ENCODE results near the gene ETNK1. TPM values are rescaled to one million over a fixed set of nuclear protein-coding genes. Genes with fewer than 3 reads are reported as not detected.
A peak's percentile ranks its signal among the peaks of the same experiment; 100 is the strongest.
"Not testable (repeated sequence)": the region's sequence is repeated elsewhere in the genome, so short reads cannot be mapped to it uniquely, and the experiment has no call there.

The ETNK1 gene
- total RNA-seq, 1 donor from 2014 or later = 47.9 TPM

- DNase-seq = no peak
These were observed 64.9 kb downstream of the ETNK1 start for GRCh38 chr12:22689876-22690275.

GRCh38 chr12:22691319-22691718 is 66.3 kb downstream of the ETNK1 start:
- DNase-seq = no peak

- DNase-seq = not testable (repeated sequence)
These were observed 67.5 kb downstream of the ETNK1 start for GRCh38 chr12:22692467-22692866.

DNA sequence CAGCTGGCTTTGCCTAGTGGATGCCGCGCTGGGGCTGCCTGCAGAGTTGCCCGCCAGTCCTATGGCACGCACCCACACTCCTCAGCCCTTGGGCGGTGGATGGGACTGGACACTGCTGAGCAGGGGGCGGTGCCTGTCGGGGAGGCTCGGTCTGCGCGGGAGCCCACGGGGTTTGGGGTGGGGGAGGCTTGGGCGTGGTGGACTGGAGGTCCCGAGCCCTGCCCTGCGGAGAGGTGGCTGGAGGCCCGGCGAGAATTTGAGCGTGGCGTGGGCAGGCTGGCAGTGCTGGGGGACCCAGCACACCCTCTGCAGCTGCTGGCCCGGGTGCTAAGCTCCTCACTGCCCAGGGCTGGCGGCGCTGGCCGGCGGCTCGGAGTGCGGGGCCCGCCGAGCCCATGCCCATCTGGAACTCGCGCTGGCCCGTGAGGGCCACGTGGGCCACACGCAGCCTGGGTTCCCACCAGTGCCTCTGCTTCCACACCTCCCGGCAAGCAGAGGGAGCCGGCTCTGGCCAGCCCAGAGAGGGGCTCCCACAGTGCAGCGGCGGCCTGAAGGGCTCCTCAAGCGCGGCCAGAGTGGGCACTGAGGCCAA is 68.1 kb downstream of the ETNK1 start:
- no peak for DNase-seq

GRCh38 chr12:22698576-22698975 is 73.6 kb downstream of the ETNK1 start:
- DNase-seq = no peak

DNA sequence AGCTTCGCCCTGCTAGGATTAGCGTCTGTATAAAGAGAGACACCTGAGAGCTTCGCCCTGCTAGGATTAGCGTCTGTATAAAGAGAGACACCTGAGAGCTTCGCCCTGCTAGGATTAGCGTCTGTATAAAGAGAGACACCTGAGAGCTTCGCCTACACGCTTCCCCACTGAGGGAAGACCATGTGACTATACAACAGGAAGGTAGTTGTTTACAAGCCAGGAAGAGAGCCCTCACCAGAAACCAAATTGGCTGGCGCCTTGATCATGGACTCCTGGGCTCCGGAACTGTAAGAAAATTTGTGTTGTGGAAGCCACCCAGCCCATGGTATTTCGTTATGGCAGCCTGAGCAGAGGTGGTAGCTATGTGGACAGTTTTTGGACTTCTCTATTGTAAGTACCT is 74.7 kb downstream of the ETNK1 start:
- DNase-seq = not testable (repeated sequence)

GRCh38 chr12:22700106-22700505 is 75.1 kb downstream of the ETNK1 start:
- no peak for DNase-seq

DNA sequence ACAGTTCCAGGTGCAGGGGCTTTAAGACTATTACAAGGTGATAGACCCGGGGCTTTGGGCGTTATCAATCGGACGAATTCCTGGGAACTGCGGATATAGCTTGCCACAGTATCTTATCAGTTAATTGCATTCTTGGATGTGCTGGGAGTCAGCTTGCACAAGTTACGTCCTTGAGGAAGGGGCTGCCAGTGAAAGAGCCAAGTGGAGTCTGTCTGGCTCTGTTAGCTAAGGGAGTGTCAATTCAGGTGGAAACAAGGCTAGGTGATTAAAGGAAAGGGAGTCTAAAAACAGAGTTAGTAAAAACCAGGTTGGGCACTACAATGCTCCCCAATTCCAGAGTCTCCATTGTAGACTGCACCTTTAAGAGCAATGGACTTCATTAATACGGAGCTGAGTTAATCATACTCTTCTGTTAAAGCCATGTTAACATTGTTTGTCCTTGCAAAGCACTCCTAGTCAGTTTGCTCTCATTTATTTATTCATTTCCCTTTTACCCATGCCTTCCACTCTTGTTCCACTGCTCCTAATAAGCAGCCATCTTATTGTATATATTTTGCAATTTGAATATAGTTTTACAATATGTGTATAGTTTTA is 76.3 kb downstream of the ETNK1 start:
- DNase-seq = not testable (repeated sequence)

DNA sequence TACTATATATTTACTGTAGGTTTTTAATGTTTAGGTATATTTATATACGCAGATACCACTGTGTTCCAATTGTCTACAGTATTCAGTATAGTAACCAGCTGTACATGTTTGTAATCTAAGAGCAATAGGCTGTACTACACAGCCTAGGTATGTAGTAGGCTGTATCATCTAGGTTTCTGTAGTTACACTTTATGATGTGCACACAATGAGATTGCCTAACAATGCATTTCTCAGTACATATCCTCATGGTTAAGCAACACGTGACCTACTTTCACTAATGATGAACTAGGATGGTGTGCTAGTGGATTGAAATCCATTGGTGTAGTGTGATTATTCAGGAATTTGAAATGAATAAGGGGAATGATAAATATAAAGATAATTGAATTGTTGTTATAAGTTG is 77.7 kb downstream of the ETNK1 start:
- DNase-seq = no peak

GRCh38 chr12:22709292-22709691 is 84.3 kb downstream of the ETNK1 start:
- peak; percentile 37 for DNase-seq

DNA sequence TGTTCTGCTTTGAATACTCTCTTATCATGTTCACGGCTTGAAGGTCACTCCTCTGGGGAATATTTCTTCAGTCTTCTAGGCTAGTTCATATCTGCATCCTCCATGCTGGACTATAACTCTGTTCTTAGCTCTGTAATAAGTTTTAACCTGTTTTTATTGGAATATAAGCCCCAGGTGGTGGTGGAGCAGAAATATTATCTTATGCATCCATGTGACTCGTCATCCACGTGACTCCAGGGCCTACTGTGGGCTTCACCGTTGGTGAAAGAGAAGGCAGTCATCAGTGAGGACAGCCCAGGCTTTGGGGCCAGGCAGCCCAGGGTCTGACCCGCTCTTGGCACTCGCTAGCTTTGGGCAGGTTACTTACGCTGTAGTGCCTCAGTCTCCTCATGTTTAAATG is 87.1 kb downstream of the ETNK1 start:
- DNase-seq = no peak

DNA sequence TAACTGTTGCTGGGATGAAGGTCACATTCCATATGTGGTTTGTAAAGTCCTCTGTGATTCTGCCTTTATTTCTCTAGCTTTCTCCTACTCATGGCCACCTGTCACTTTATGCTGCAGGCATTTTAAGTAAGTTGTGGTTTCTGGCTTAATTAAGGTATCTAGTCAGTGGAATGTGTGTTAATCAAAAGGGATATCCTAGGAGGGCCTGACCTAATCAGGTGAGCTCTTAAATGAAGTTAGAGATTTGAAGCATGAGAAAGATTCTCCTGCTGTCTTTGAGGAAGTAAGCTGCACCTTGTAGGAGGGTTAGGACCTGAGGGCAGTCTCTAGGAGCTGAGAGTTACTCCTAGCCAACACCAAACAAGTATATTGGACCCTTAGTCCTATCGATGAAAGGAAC is 90.3 kb downstream of the ETNK1 start:
- no peak for DNase-seq

- no peak for DNase-seq
These were observed 94.8 kb downstream of the ETNK1 start for GRCh38 chr12:22719745-22720144.

- no peak for DNase-seq
These were observed 97.1 kb downstream of the ETNK1 start for GRCh38 chr12:22722081-22722480.

DNA sequence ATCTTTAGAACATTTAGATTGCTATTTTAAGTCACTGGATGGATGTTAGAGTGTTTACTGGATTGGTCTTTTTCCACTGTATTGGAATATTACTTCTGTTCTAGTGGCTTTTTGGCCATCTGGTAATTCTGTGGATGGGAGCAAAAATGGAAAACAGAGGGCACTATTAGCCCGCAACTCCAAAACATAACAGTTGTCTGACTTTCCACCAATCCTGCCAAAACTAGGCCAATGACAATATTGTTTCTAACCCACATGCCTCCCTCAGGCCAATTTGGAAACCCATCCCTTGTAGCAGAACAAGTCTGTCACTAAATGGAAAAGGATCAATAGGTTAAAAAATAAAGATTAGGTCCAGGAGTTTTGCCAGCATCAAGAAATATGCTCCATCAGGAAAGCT is 97.8 kb downstream of the ETNK1 start:
- DNase-seq = no peak

GRCh38 chr12:22728987-22729386 is 104.0 kb downstream of the ETNK1 start:
- DNase-seq = peak; percentile 5

DNA sequence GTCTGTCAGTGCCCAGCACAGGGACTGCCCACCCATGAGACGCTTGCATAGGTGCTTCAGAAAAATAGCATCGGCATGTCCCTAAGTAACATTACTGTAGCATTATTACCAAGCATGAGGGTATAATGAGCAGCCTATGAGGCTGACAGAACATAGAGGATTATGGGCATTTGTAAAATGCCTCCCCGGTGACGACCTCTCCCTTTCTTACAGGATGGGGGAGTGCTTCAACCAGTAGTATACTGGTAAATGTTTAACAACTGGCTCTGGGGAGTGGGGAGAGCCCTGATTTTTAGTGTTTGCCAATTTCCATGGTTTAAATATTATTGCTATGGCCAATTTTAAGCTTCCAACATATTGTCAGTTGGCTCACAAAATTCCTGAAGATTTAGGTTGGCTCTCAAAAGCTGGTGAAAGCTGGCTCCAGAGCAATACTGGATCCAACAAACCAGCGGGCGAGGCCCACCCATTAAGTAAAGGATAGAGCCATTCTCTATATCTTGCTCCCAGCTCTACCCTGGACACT is 104.5 kb downstream of the ETNK1 start:
- no peak for DNase-seq

DNA sequence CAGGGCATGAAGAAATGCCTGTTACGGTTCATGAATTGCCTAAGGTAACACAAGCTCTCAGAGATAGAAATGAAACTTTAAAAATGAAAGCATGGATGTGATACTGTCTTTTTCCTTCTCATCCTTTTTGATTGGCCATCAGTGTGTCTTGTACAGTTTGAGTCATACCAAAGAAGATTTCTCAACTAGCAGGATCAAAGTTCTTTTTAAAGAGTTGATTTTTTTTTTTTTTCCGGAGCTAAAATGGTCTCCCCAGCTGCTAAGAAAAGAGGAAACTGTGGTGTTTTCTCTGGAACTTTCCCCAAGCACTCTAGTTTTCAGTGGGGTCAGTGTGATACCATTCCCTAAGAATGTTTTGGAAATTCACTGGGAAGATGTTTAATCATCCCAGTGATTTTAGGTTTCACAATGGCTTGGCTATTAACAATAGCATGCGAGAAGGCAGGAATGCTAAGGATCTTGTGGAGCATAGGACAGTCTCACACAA is 105.0 kb downstream of the ETNK1 start:
- peak; percentile 10 for DNase-seq

- no peak for DNase-seq
These were observed 106.3 kb downstream of the ETNK1 start for GRCh38 chr12:22731236-22731635.

- DNase-seq = no peak
These were observed 108.8 kb downstream of the ETNK1 start for GRCh38 chr12:22733756-22734155.

- DNase-seq = no peak
These were observed 114.0 kb downstream of the ETNK1 start for GRCh38 chr12:22738945-22739344.
